AG09309 (cell line): Measurements from ENCODE around the gene ENPP3.

Experiments
- DNase-seq: peaks from one replicate; pipeline ENCODE4 v3.0.0-alpha.2; 2010; ENCODE audit warnings: low read depth
- H3K4me3 ChIP-seq: 2 replicates; pipeline ENCODE4 v1.5.1; 2011; ENCODE audit warnings: mild to moderate bottlenecking, low read depth, low read length, moderate library complexity; ENCODE audit not compliant: control insufficient read depth
- TF ChIP-seq, protein P1 (sequence below): IDR thresholded peaks from 2 replicates; pipeline ENCODE4 v1.5.1; 2011; ENCODE audit warnings: mild to moderate bottlenecking, low read depth, low read length, inconsistent platforms; ENCODE audit not compliant: insufficient read depth, control insufficient read depth; ENCODE audit errors: missing control alignments

The ENPP3 gene

GRCh38 chr6:131657222-131657621 lies 20.1 kb downstream of the ENPP3 start:
- TF ChIP-seq, protein P1, sequence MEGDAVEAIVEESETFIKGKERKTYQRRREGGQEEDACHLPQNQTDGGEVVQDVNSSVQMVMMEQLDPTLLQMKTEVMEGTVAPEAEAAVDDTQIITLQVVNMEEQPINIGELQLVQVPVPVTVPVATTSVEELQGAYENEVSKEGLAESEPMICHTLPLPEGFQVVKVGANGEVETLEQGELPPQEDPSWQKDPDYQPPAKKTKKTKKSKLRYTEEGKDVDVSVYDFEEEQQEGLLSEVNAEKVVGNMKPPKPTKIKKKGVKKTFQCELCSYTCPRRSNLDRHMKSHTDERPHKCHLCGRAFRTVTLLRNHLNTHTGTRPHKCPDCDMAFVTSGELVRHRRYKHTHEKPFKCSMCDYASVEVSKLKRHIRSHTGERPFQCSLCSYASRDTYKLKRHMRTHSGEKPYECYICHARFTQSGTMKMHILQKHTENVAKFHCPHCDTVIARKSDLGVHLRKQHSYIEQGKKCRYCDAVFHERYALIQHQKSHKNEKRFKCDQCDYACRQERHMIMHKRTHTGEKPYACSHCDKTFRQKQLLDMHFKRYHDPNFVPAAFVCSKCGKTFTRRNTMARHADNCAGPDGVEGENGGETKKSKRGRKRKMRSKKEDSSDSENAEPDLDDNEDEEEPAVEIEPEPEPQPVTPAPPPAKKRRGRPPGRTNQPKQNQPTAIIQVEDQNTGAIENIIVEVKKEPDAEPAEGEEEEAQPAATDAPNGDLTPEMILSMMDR, result no peak
- no peak overlapping the region for H3K4me3 ChIP-seq
- DNase-seq, result no peak

- peak; percentile 85 for DNase-seq
- TF ChIP-seq, protein P1, result no peak
- no peak overlapping the region for H3K4me3 ChIP-seq
Observed at GRCh38 chr6:131657630-131658111, 20.6 kb downstream of the ENPP3 start.

DNA sequence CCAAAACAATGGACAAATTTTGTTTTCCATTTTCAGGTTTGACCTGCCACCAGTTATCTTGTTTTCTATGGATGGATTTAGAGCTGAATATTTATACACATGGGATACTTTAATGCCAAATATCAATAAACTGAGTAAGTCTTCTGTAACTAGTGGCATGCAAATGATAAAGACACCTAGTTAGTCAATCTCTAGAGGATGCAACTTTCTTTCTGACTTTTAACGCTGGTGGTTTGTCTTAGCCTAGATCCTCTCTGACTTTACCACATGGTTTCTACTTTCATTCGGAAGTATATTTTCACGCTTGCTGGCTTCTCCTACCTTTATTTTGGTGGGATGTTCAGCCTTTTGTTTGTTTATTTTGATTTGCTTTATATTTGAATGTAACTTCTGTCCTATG lies 21.2 kb downstream of the ENPP3 start:
- H3K4me3 ChIP-seq, result no peak overlapping the region
- TF ChIP-seq, protein P1, result no peak
- DNase-seq, result no peak

DNA sequence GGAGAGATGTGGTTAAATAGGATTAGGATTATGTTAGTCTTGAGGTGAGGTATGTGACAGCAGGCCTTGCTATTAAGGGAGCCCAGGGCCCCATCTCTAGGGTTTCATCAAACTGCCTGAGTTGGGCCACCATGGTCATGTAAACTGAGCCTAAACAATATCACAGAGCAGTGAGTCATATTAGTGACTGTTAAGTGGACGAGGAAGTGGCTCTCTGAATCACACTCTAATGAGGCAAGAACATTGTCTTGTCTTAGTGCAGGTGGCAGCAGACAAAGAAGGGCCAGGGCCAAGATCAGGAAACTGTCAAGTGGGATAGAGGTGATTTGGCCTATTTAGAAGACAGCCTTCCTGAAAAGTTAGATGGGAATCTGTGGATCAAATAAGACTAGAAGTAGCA lies 23.1 kb downstream of the ENPP3 start:
- DNase-seq, result no peak
- TF ChIP-seq, protein P1, result no peak
- H3K4me3 ChIP-seq, result no peak overlapping the region

DNA sequence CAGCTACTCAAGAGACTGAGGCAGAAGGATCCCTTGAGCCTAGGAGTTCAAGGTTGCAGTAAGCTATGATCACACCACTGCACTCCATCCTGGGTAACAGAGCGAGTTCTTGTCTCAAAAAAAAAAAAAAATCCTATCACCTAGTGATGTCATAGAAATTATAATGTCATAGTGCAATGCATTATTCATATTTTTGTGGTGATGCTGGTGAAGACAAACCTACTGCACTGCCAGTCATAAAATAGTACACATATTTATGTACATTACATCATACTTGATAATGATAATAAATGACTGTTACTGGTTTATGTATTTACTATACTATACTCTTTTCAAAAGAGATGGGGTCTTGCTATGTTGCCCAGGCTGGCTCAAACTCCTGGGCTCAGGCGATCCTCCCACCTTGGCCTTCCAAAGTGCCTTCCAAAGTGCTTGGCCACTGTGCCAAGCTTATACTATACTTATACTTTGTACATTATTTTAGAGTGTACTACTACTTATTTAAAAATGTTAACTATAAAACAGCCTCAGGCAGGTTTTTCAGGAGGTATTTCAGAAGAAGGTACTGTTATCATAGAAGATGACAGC lies 26.6 kb downstream of the ENPP3 start:
- no peak for DNase-seq
- TF ChIP-seq, protein P1, result no peak
- no peak overlapping the region for H3K4me3 ChIP-seq

GRCh38 chr6:131669891-131670290 lies 32.8 kb downstream of the ENPP3 start:
- TF ChIP-seq, protein P1, result no peak
- no peak overlapping the region for H3K4me3 ChIP-seq
- DNase-seq, result no peak
